ENCODE measurements around the gene LRR1. TPM values are rescaled to one million over a fixed set of nuclear protein-coding genes. Genes with fewer than 3 reads are reported as not detected.

Gene LRR1
- total RNA-seq, 1 experiment from 2014 or later = 27.3 TPM

DNA sequence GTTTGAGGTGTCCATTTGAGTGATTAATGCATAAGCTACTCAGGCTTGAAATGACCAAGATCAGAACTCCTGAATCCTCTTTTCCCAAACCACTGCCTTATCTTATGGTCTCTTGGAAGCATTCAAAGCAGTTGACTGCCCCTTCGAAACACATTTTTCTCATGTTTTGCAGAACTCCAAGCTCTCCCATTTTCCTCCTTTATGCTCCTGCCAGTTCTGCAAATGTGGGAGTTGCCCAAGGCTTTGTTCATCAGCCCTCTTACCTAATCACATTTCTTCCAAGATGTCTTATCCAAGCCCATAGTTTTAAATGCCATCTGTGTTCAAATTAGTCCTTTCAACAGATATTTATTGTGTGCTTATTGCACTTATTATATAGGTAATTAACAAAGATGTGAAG lies 38.1 kb downstream of the LRR1 start:
- peaks cover 77% of the 10 kb centered on the region for H3K36me3 Mint-ChIP-seq (ENCODE audit: insufficient read depth, unreplicated experiment)
- H3K27ac Mint-ChIP-seq (ENCODE audit: unreplicated experiment) = peak overlapping the region; percentile 100
- peak overlapping the region; percentile 97 for H3K4me3 Mint-ChIP-seq (ENCODE audit: low read depth, unreplicated experiment)
- H3K27me3 Mint-ChIP-seq (ENCODE audit: unreplicated experiment) = no peaks in the 10 kb centered on the region
- CTCF ChIA-PET = no interaction called here
- no peaks in the 10 kb centered on the region for H3K9me3 Mint-ChIP-seq (ENCODE audit: low read depth, unreplicated experiment)
- TF ChIP-seq, protein P1, sequence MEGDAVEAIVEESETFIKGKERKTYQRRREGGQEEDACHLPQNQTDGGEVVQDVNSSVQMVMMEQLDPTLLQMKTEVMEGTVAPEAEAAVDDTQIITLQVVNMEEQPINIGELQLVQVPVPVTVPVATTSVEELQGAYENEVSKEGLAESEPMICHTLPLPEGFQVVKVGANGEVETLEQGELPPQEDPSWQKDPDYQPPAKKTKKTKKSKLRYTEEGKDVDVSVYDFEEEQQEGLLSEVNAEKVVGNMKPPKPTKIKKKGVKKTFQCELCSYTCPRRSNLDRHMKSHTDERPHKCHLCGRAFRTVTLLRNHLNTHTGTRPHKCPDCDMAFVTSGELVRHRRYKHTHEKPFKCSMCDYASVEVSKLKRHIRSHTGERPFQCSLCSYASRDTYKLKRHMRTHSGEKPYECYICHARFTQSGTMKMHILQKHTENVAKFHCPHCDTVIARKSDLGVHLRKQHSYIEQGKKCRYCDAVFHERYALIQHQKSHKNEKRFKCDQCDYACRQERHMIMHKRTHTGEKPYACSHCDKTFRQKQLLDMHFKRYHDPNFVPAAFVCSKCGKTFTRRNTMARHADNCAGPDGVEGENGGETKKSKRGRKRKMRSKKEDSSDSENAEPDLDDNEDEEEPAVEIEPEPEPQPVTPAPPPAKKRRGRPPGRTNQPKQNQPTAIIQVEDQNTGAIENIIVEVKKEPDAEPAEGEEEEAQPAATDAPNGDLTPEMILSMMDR (IDR thresholded peaks at IDR 0.05; ENCODE audit: unreplicated experiment) = no peak
- peaks cover 23% of the 10 kb centered on the region for H3K4me1 Mint-ChIP-seq (ENCODE audit: low read depth, unreplicated experiment)
- intact Hi-C loops (cut with micrococcal nuclease; ENCODE audit: unreplicated experiment) = no loop called here
- no TSS peak for BruUV-seq (replicated peaks)
- DNase-seq = no peak

DNA sequence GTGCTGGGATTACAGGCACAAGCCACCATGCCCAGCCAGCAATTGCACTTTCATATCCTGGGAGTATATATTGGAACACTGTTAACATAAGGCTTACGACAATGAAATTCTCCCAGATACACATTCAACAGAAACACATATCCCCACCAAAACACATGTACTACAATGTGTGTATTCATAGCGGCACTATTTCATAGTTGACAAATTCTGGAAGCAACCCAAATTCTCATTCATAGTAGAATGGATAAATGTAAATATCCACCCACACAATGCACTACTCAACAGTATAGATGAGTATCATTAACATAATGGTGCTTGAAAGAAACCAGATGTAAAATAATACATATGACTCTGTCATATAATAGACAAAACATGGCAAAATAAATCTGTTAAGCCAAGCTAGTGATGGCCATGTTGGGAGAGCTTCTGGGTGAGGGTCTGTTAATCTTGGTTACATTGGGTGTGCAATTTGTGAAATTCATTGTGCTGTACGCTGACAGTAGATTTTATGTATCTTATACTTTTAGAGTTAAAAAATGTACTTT lies 38.9 kb downstream of the LRR1 start:
- no TSS peak for BruUV-seq (replicated peaks)
- no peak for DNase-seq
- intact Hi-C loops (cut with micrococcal nuclease; ENCODE audit: unreplicated experiment) = no loop called here
- Mint-ChIP-seq H3K4me1 (ENCODE audit: low read depth, unreplicated experiment) (peaks cover 30% of the 10 kb centered on the region), H3K27ac (ENCODE audit: unreplicated experiment) (no peak overlapping the region), H3K4me3 (ENCODE audit: low read depth, unreplicated experiment) (no peak overlapping the region), H3K9me3 (ENCODE audit: low read depth, unreplicated experiment) (no peaks in the 10 kb centered on the region), H3K27me3 (ENCODE audit: unreplicated experiment) (no peaks in the 10 kb centered on the region), H3K36me3 (ENCODE audit: insufficient read depth, unreplicated experiment) (peaks cover 75% of the 10 kb centered on the region)
- CTCF ChIA-PET = interaction anchor here (0.7 kb wide), 1 partner anchor 224 kb away, joined by 10 read pairs; no protein-coding TSS in a partner anchor
- TF ChIP-seq, protein P1 (IDR thresholded peaks at IDR 0.05; ENCODE audit: unreplicated experiment) = no peak

DNA sequence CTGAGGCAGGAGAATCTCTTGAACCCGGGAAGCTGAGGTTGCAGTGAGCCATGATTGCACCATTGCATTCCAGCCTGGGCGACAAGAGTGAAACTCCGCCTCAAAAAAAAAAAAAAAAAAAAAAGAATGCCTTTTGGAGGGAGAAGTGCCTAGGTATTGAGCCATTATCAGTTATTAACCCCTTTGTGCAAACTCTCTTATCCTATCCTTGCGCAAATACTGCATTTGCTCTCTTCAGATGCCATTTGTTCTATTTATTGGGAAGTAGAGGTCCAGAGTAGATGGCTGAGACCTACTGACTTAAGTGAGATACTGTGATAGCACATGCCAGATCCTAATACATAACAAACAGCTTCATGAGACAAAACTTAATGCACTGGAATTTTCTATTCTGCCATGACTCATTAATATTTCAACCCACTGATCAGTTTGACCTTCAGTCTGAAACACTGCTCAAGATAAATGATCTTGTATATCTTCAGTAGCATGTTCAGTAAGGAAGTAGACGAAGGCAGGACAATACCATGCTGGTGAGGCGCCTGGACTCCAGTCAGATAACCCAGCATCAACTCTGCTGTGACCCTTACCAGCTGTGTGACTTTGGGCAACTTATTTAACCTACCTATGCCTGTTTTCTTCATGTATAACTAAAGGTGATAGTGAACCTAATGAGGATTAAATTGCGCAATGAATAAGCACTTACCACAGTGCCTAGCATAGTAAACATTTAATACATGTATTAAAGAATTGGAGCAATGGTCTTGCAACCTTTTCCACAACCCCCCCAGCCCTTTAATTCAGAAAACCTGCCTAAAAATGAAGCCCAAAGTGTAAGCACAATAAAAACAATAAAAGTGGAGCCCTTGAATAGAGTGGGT lies 42.0 kb downstream of the LRR1 start:
- Mint-ChIP-seq H3K27ac (ENCODE audit: unreplicated experiment) (no peak overlapping the region), H3K4me3 (ENCODE audit: low read depth, unreplicated experiment) (no peak overlapping the region), H3K9me3 (ENCODE audit: low read depth, unreplicated experiment) (no peaks in the 10 kb centered on the region), H3K4me1 (ENCODE audit: low read depth, unreplicated experiment) (peaks cover 32% of the 10 kb centered on the region), H3K27me3 (ENCODE audit: unreplicated experiment) (no peaks in the 10 kb centered on the region), H3K36me3 (ENCODE audit: insufficient read depth, unreplicated experiment) (peaks cover 51% of the 10 kb centered on the region)
- intact Hi-C loops (cut with micrococcal nuclease; ENCODE audit: unreplicated experiment) = no loop called here
- BruUV-seq (replicated peaks) = no TSS peak
- TF ChIP-seq, protein P1 (IDR thresholded peaks at IDR 0.05; ENCODE audit: unreplicated experiment) = no peak
- CTCF ChIA-PET = no interaction called here
- no peak for DNase-seq

DNA sequence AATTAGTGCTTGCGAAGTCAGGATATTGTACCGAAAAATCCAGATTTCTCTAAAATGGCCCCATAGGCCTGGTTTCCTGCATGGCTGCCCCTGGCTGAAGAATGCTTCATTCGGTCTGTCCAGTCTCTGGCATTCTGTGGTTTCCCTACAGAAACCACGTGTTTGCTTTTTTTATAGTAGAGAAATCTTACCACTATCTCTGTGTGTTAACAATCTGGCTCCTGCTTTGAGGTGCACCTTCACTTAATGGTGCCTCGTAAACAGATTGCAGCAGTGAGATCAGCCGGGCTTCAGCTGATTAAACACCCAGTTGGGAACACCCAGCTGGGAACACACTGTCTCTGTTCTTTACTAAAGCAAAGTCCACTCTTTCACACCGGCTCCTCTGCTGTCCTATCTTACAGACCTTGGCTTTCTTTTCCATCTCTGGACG lies 43.0 kb downstream of the LRR1 start:
- H3K27ac Mint-ChIP-seq (ENCODE audit: unreplicated experiment) = peak overlapping the region; percentile 43
- H3K4me3 Mint-ChIP-seq (ENCODE audit: low read depth, unreplicated experiment) = no peak overlapping the region
- TF ChIP-seq, protein P1 (IDR thresholded peaks at IDR 0.05; ENCODE audit: unreplicated experiment) = no peak
- H3K9me3 Mint-ChIP-seq (ENCODE audit: low read depth, unreplicated experiment) = no peaks in the 10 kb centered on the region
- H3K36me3 Mint-ChIP-seq (ENCODE audit: insufficient read depth, unreplicated experiment) = peaks cover 44% of the 10 kb centered on the region
- no peak for DNase-seq
- H3K27me3 Mint-ChIP-seq (ENCODE audit: unreplicated experiment) = no peaks in the 10 kb centered on the region
- CTCF ChIA-PET = no interaction called here
- peaks cover 27% of the 10 kb centered on the region for H3K4me1 Mint-ChIP-seq (ENCODE audit: low read depth, unreplicated experiment)
- BruUV-seq (replicated peaks) = no TSS peak
- intact Hi-C loops (cut with micrococcal nuclease; ENCODE audit: unreplicated experiment) = no loop called here
